Stimulated activated CD4-positive, alpha-beta T cell treated with anti-CD3 and anti-CD28 coated beads, TNF-alpha, amount 100 ng/mL, for 24 hours (primary cell): ENCODE measurements around the gene MFAP2.
"Not testable (repeated sequence)": the region's sequence is repeated elsewhere in the genome, so short reads cannot be mapped to it uniquely, and the experiment has no call there.

Source experiments
- DNase-seq, 3 experiments: peaks; one replicate each; pipeline ENCODE4 v3.0.0-alpha.2; 2020; ENCODE audit warnings: low read depth in 3 of 3

Gene MFAP2

GRCh38 chr1:16929146-16930041 is 51.0 kb downstream of the MFAP2 start:
- DNase-seq: not testable (repeated sequence)

DNA sequence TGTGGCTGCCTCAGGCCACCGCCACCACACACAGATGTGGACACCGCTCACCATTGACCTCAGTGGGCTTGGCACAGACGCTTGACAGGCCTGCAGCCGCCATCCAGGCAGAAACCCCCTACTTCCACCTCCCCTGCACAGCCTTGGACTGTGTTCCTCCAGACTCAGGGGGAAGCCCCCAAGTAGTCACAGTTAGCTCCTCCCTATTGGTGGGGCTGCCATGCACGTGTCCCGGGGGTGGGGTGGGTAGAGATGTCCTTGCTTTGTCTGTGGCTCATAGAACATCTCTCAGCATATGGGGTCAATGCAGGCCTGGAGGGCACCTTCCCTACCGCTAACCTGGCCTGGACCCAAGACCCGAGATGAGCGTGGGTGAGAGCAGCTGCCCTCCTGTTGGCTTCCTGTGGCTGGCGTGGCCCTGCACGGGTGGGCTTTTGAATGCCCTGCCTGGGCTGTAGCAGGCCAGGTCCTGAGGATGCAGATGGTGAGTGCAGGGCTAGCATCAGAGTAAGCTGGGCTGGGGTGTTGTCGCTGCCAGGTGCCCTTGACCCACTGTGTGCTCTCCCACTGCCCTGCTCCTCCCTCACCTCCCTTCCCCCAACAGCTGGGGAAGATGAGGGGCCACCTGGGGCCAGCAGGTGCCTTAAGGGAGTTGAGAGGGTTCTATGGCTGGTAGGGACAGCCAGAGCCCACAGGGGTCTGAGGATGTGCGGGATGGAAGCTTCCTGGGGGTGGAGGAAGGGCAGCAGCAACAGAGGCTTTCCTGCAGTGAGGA is 52.5 kb downstream of the MFAP2 start:
- no peak for DNase-seq

- DNase-seq: no peak
These were observed 53.2 kb downstream of the MFAP2 start for GRCh38 chr1:16927256-16927655.

- no peak for DNase-seq
These were observed 53.8 kb downstream of the MFAP2 start for GRCh38 chr1:16926491-16927073.

DNA sequence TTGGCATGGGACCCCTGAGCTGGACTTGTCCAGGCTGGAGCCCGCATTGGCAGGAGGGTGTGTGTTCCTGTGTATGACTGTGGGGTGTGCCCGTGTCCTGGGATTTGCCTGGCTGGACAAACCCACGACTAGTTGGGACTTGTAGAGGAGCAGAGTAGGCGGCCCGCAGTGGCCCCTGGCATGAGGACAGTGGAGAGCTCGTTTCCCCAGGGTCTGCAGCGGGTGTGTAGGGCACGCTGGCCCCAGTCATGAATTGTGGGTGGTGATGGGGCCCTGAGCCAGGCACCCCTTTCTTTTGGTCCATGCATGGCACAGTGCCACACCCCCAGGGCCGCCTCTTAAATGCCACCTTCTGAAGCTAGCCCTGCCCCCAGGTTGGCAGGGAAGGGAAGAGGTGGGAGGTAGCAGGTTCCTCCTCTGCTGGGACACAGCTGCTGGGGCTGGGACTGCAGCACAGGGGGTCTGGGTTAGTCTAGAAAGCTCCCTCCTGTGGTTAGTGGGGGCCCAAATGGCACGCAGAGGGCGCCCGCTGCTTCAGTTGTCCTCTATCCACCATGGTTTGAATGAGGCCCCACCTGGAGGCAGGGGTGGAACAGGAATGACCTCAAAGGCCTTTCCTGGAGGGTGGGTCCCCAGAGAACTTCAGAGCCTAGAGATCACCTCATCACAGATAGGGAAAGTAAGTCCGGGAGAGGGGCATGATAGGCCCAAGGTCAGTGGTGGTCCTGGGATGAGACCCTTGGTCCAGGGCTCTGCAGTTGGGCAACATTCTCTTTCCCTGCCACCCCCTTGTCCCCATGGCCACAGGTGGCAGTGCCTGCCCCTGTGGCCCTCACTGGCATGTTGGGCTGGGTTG is 54.6 kb downstream of the MFAP2 start:
- DNase-seq: no peak

GRCh38 chr1:16924919-16925477 is 55.4 kb downstream of the MFAP2 start:
- no peak for DNase-seq
